HepG2 (cell line): ENCODE results near the gene LGALS8. TPM values are rescaled to one million over a fixed set of nuclear protein-coding genes. Genes with fewer than 3 reads are reported as not detected.

Experiments
- AKAP8 ChIP-seq: sonication (generic); formaldehyde crosslinking; IDR thresholded peaks from 2 replicates; pipeline ENCODE4 v1.5.1; 2020; ENCODE audit warnings: mild to moderate bottlenecking, missing genetic modification reagents
- BCL6 ChIP-seq: IDR thresholded peaks from 2 replicates; pipeline ENCODE4 v1.6.1; 2016; ENCODE audit warnings: missing genetic modification reagents, missing compliant biosample characterization
- CEBPG ChIP-seq: IDR thresholded peaks from 2 replicates; pipeline ENCODE4 v1.6.1; 2016
- FOXK2 ChIP-seq: fragments of 450-650 bp; IDR thresholded peaks from 2 replicates; pipeline ENCODE4 v1.6.1; 2016
- GATAD1 ChIP-seq: IDR thresholded peaks from 2 replicates; pipeline ENCODE4 v1.6.1; 2016; ENCODE audit warnings: missing genetic modification reagents, missing compliant biosample characterization
- HIVEP1 ChIP-seq: sonication (generic); formaldehyde crosslinking; IDR thresholded peaks from 2 replicates; pipeline ENCODE4 v1.4.0; 2020; ENCODE audit warnings: mild to moderate bottlenecking, missing genetic modification reagents
- KDM5A ChIP-seq: fragments of 200-600 bp; sonication (generic); IDR thresholded peaks from 2 replicates; pipeline ENCODE4 v1.7.0; 2018; ENCODE audit warnings: antibody characterized with exemption, mild to moderate bottlenecking, low read length, borderline replicate concordance
- NR2F6 ChIP-seq, 2 experiments: IDR thresholded peaks; 2 replicates each; pipeline ENCODE4 v1.6.1; 2016; ENCODE audit warnings: antibody characterized with exemption in 1 of 2, mild to moderate bottlenecking in 1 of 2
- POGZ ChIP-seq: sonication (generic); formaldehyde crosslinking; IDR thresholded peaks from 2 replicates; pipeline ENCODE4 v1.4.0; 2020; ENCODE audit warnings: mild to moderate bottlenecking, missing genetic modification reagents
- SKI ChIP-seq: fragments of 450-650 bp; IDR thresholded peaks from one replicate; pipeline ENCODE4 v1.6.1; 2018; ENCODE audit warnings: mild to moderate bottlenecking; ENCODE audit not compliant: partially characterized antibody
- SOX13 ChIP-seq, 3 experiments: fragments of 450-650 bp in 1 of 3; sonication (generic) in 1 of 3; formaldehyde crosslinking in 1 of 3; IDR thresholded peaks in 2 of 3; conservative IDR thresholded peaks in 1 of 3; 2 replicates each; pipeline versions ENCODE4 v1.5.0 to v1.6.1; 2016 to 2020; ENCODE audit warnings: antibody characterized with exemption in 1 of 3, mild to moderate bottlenecking in 1 of 3, missing compliant biosample characterization in 1 of 3, missing genetic modification reagents in 1 of 3, moderate library complexity in 1 of 3
- SP5 ChIP-seq: IDR thresholded peaks from 2 replicates; pipeline ENCODE4 v1.6.1; 2016; ENCODE audit warnings: low read depth, borderline replicate concordance
- TCF7 ChIP-seq: sonication (generic); IDR thresholded peaks from 2 replicates; pipeline ENCODE4 v1.6.1; 2016; ENCODE audit warnings: antibody characterized with exemption, low read depth
- TP53 ChIP-seq: sonication (generic); formaldehyde crosslinking; conservative IDR thresholded peaks from 2 replicates; pipeline ENCODE4 v1.4.0; 2020; ENCODE audit warnings: missing genetic modification reagents
- ZNF414 ChIP-seq: sonication (generic); formaldehyde crosslinking; IDR thresholded peaks from 2 replicates; pipeline ENCODE4 v1.5.0; 2020; ENCODE audit warnings: missing genetic modification reagents
- ZNF431 ChIP-seq: sonication (generic); formaldehyde crosslinking; IDR thresholded peaks from 2 replicates; pipeline ENCODE4 v1.9.0; 2022; ENCODE audit warnings: missing genetic modification reagents, low read depth, mild to moderate bottlenecking, borderline replicate concordance
- ZNF510 ChIP-seq: sonication (generic); formaldehyde crosslinking; IDR thresholded peaks from 2 replicates; pipeline ENCODE4 v1.4.0; 2020; ENCODE audit warnings: low read depth, mild to moderate bottlenecking, missing genetic modification reagents
- ZNF549 ChIP-seq: sonication (generic); formaldehyde crosslinking; IDR thresholded peaks from 2 replicates; pipeline ENCODE4 v1.5.0; 2020; ENCODE audit warnings: missing genetic modification reagents
- ZNF720 ChIP-seq: sonication (generic); formaldehyde crosslinking; IDR thresholded peaks from 2 replicates; pipeline ENCODE4 v1.4.0; 2020; ENCODE audit warnings: missing genetic modification reagents
- ZNF75D ChIP-seq: sonication (generic); formaldehyde crosslinking; IDR thresholded peaks from 2 replicates; pipeline ENCODE4 v1.8.1; 2023; ENCODE audit warnings: missing genetic modification reagents, mild to moderate bottlenecking, borderline replicate concordance
- ZNF766 ChIP-seq: sonication (generic); formaldehyde crosslinking; IDR thresholded peaks from 2 replicates; pipeline ENCODE4 v1.5.0; 2020; ENCODE audit warnings: missing genetic modification reagents, borderline replicate concordance
- polyA plus RNA-seq, 8 experiments: library from polyadenylated mRNA; depleted of rRNA in 3 of 8; stranded (reverse) in 7 of 8; unstranded in 1 of 8; fragments of >200 nt; fragmentation: Illumina TruSeq in 4 of 8; extraction: Trizol in 4 of 8; gene quantifications; 2 replicates each; pipeline versions ENCODE4 v1.2.1 to v1.2.3, GENCODE V29; 2011 to 2016; ENCODE audit warnings: low read depth in 4 of 8, missing spikeins in 1 of 8, mixed read lengths in 1 of 8; ENCODE audit not compliant: insufficient read depth in 1 of 8
- total RNA-seq, 5 experiments: library from RNA; depleted of rRNA; stranded (reverse); fragments of >200 nt; fragmentation: Illumina TruSeq; extraction: Trizol; gene quantifications; 2 replicates each; pipeline ENCODE4 v1.2.3, GENCODE V29; 2016; ENCODE audit warnings: low read depth in 1 of 5
- TF ChIP-seq, protein P1 (sequence below): sonication (generic); formaldehyde crosslinking; IDR thresholded peaks from 2 replicates; pipeline ENCODE4 v1.8.1; 2023; ENCODE audit warnings: missing genetic modification reagents, mild to moderate bottlenecking, borderline replicate concordance
- TF ChIP-seq, protein P2 (sequence below): sonication (generic); formaldehyde crosslinking; conservative IDR thresholded peaks from 2 replicates; pipeline ENCODE4 v1.8.1; 2023; ENCODE audit warnings: missing genetic modification reagents
- TF ChIP-seq, protein P3 (sequence below): sonication (generic); formaldehyde crosslinking; IDR thresholded peaks from 2 replicates; pipeline ENCODE4 v1.8.0; 2022; ENCODE audit warnings: missing genetic modification reagents, low read depth, mild to moderate bottlenecking, borderline replicate concordance
- TF ChIP-seq, protein P4 (sequence below): sonication (generic); formaldehyde crosslinking; IDR thresholded peaks from 2 replicates; pipeline ENCODE4 v1.8.1; 2022; ENCODE audit warnings: low read depth, mild to moderate bottlenecking, missing genetic modification reagents

Gene LGALS8
- total and polyA plus RNA-seq, 2 of the 13 experiments (the other 11 are each of a cell fraction or from before 2014, with no cell fraction given) = 29.3 to 185 TPM

- TF ChIP-seq ZNF414 (CRISPR knock-in tag) (no peak), ZNF431 (CRISPR knock-in tag) (no peak), NR2F6 (IDR thresholded peaks at IDR 0.05) (peak; percentile 10; the same call in 1 of the 2 replicates), NR2F6 (CRISPR knock-in tag; IDR thresholded peaks at IDR 0.05) (peak; percentile 38; the same call in 1 of the 2 replicates), SP5 (CRISPR knock-in tag) (0 out of 2 replicates have a peak, but pooled peaks have one; percentile 26), ZNF75D (CRISPR knock-in tag) (no peak), SOX13 (IDR thresholded peaks at IDR 0.05) (no peak), SOX13 (CRISPR knock-in tag; conservative IDR thresholded peaks at IDR 0.05 in 1 of 2, IDR thresholded peaks at IDR 0.05 in 1 of 2) (peak in 1 of 2 experiments; percentile 88; a peak in 2 of 4 replicates), ZNF510 (CRISPR knock-in tag) (no peak), SKI (no peak), KDM5A (no peak), GATAD1 (no peak), HIVEP1 (CRISPR knock-in tag) (no peak), POGZ (no peak; the same call in 1 of the 2 replicates), ZNF766 (CRISPR knock-in tag) (no peak), FOXK2 (no peak), ZNF720 (CRISPR knock-in tag) (no peak), TP53 (CRISPR knock-in tag) (no peak), BCL6 (peak; percentile 41; the same call in 1 of the 2 replicates), CEBPG (CRISPR knock-in tag) (peak; percentile 31; the same call in 1 of the 2 replicates), ZNF549 (CRISPR knock-in tag) (no peak), AKAP8 (CRISPR knock-in tag) (no peak), TCF7 (0 out of 2 replicates have a peak, but pooled peaks have one; percentile 15)
- TF ChIP-seq, protein P1, sequence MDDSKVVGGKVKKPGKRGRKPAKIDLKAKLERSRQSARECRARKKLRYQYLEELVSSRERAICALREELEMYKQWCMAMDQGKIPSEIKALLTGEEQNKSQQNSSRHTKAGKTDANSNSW (CRISPR knock-in tag) = no peak
- TF ChIP-seq, protein P2, sequence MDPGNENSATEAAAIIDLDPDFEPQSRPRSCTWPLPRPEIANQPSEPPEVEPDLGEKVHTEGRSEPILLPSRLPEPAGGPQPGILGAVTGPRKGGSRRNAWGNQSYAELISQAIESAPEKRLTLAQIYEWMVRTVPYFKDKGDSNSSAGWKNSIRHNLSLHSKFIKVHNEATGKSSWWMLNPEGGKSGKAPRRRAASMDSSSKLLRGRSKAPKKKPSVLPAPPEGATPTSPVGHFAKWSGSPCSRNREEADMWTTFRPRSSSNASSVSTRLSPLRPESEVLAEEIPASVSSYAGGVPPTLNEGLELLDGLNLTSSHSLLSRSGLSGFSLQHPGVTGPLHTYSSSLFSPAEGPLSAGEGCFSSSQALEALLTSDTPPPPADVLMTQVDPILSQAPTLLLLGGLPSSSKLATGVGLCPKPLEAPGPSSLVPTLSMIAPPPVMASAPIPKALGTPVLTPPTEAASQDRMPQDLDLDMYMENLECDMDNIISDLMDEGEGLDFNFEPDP (CRISPR knock-in tag) = no peak
- TF ChIP-seq, protein P3, sequence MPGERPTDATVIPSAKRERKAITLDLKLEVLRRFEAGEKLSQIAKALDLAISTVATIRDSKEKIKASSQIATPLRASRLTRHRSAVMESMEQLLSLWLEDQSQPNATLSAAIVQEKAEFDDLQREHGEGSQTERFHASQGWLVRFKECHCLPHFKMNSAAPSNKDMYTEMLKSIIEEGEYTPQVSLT (CRISPR knock-in tag) = no peak
- TF ChIP-seq, protein P4, sequence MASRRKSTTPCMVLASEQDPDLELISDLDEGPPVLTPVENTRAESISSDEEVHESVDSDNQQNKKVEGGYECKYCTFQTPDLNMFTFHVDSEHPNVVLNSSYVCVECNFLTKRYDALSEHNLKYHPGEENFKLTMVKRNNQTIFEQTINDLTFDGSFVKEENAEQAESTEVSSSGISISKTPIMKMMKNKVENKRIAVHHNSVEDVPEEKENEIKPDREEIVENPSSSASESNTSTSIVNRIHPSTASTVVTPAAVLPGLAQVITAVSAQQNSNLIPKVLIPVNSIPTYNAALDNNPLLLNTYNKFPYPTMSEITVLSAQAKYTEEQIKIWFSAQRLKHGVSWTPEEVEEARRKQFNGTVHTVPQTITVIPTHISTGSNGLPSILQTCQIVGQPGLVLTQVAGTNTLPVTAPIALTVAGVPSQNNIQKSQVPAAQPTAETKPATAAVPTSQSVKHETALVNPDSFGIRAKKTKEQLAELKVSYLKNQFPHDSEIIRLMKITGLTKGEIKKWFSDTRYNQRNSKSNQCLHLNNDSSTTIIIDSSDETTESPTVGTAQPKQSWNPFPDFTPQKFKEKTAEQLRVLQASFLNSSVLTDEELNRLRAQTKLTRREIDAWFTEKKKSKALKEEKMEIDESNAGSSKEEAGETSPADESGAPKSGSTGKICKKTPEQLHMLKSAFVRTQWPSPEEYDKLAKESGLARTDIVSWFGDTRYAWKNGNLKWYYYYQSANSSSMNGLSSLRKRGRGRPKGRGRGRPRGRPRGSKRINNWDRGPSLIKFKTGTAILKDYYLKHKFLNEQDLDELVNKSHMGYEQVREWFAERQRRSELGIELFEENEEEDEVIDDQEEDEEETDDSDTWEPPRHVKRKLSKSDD (CRISPR knock-in tag) = no peak
These were observed 6.7 kb upstream of the LGALS8 start (continued) for GRCh38 chr1:236516929-236517704.
